Panc1 (cell line): ENCODE measurements around the gene ITFG1.

Source experiments
- POLR2AphosphoS5 ChIP-seq: IDR thresholded peaks from 2 replicates; pipeline ENCODE4 v1.6.1; 2012; ENCODE audit warnings: mild to moderate bottlenecking, low read depth, low read length, moderate library complexity
- TCF7L2 ChIP-seq: IDR thresholded peaks from 2 replicates; pipeline ENCODE4 v1.6.1; 2011; ENCODE audit warnings: mild to moderate bottlenecking, low read depth, low read length, inconsistent platforms
- TF ChIP-seq, protein P1 (sequence below): fragments of 450-650 bp; IDR thresholded peaks from 2 replicates; pipeline ENCODE4 v1.5.1; 2017; ENCODE audit warnings: mild to moderate bottlenecking
- TF ChIP-seq, protein P2 (sequence below), 2 experiments: IDR thresholded peaks; 2 replicates each; pipeline ENCODE4 v1.6.1; 2011 to 2012; ENCODE audit warnings: low read depth in 2 of 2, control low read depth in 1 of 2, low read length in 1 of 2, mild to moderate bottlenecking in 1 of 2, moderate library complexity in 1 of 2; ENCODE audit not compliant: insufficient read depth in 1 of 2

DNA sequence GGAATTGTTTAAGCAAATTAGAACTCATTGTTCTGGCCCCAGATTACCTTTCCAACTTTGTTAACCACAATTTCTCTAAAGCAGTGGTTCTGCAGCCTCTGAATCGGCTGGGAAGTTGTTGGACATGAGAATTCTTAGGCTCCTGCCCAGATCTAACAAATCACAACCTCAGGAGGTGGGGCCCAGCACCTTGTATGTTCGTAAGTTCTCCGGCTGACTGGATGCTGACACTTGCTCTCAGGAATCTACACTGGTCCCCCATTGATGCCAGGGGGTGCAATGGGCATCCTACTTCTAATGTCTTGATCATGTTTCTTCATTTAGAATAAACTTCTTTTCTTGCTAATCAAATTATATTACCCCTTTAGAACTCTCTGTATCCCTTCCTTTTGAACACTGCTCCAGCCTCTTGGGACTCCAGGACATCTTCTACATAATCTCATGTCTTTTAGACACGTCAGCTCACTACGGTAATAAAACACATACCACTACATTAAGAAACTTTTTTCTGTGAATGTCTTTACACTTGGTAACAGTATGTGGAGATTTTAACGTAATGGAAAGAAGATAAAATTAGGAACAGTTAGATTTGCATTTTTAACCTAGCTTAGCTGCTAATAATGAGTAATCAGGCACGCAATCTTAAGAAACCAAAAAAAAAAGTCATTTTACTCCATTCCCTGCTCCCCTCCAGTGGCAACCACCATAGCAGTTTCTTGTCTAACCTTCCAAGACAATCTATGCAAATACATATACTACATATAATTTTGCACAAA, 143.2 kb downstream of the ITFG1 start:
- TF ChIP-seq, protein P1, sequence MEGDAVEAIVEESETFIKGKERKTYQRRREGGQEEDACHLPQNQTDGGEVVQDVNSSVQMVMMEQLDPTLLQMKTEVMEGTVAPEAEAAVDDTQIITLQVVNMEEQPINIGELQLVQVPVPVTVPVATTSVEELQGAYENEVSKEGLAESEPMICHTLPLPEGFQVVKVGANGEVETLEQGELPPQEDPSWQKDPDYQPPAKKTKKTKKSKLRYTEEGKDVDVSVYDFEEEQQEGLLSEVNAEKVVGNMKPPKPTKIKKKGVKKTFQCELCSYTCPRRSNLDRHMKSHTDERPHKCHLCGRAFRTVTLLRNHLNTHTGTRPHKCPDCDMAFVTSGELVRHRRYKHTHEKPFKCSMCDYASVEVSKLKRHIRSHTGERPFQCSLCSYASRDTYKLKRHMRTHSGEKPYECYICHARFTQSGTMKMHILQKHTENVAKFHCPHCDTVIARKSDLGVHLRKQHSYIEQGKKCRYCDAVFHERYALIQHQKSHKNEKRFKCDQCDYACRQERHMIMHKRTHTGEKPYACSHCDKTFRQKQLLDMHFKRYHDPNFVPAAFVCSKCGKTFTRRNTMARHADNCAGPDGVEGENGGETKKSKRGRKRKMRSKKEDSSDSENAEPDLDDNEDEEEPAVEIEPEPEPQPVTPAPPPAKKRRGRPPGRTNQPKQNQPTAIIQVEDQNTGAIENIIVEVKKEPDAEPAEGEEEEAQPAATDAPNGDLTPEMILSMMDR, result no peak
- TF ChIP-seq POLR2AphosphoS5 (no peak), TCF7L2 (no peak)
- TF ChIP-seq, protein P2, sequence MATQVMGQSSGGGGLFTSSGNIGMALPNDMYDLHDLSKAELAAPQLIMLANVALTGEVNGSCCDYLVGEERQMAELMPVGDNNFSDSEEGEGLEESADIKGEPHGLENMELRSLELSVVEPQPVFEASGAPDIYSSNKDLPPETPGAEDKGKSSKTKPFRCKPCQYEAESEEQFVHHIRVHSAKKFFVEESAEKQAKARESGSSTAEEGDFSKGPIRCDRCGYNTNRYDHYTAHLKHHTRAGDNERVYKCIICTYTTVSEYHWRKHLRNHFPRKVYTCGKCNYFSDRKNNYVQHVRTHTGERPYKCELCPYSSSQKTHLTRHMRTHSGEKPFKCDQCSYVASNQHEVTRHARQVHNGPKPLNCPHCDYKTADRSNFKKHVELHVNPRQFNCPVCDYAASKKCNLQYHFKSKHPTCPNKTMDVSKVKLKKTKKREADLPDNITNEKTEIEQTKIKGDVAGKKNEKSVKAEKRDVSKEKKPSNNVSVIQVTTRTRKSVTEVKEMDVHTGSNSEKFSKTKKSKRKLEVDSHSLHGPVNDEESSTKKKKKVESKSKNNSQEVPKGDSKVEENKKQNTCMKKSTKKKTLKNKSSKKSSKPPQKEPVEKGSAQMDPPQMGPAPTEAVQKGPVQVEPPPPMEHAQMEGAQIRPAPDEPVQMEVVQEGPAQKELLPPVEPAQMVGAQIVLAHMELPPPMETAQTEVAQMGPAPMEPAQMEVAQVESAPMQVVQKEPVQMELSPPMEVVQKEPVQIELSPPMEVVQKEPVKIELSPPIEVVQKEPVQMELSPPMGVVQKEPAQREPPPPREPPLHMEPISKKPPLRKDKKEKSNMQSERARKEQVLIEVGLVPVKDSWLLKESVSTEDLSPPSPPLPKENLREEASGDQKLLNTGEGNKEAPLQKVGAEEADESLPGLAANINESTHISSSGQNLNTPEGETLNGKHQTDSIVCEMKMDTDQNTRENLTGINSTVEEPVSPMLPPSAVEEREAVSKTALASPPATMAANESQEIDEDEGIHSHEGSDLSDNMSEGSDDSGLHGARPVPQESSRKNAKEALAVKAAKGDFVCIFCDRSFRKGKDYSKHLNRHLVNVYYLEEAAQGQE (IDR thresholded peaks at IDR 0.05; ENCODE audit: insufficient read depth in 1 of 2, low read depth in 2 of 2, low read length in 1 of 2), result no peak
